KOPT-K1 (cell line): ENCODE measurements around the gene PSIP1.
"Not testable (repeated sequence)": the region's sequence is repeated elsewhere in the genome, so short reads cannot be mapped to it uniquely, and the experiment has no call there.

Experiments
- H3K27ac ChIP-seq: fragments of 200-600 bp; sonication (generic); 2 replicates; pipeline ENCODE4 v1.5.1; 2016; ENCODE audit warnings: antibody characterized with exemption, mild to moderate bottlenecking, low read depth, low read length; ENCODE audit not compliant: poor library complexity, severe bottlenecking
- H3K36me3 ChIP-seq: fragments of 200-600 bp; sonication (generic); 2 replicates; pipeline ENCODE4 v1.5.1; 2017; ENCODE audit warnings: antibody characterized with exemption, mild to moderate bottlenecking, low read length, moderate library complexity; ENCODE audit not compliant: insufficient read depth
- H3K9me3 ChIP-seq: fragments of 200-600 bp; sonication (generic); 2 replicates; pipeline ENCODE4 v1.5.1; 2017; ENCODE audit warnings: antibody characterized with exemption, low read length, mild to moderate bottlenecking; ENCODE audit not compliant: insufficient read depth, poor library complexity, severe bottlenecking

PSIP1 gene

DNA sequence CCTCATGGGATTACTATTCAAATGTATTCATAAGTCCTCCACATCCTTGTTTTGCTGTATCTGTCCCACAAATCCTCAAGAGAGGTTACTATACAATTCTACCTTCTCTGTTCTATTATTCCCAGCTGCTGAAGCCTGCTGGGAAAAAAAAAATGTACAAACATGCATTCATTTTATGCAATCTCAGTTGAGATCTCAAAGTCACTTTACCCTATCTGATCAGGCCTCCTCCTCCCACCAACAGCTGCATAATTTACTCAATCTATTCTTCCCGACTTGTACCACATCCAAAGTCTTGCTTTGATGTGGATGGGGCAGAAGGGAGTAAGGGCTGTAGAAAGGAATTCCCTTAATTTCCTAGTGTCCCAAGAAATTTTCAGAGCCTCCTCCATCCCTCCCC is 28.6 kb downstream of the PSIP1 start:
- H3K27ac ChIP-seq, result no peak overlapping the region
- H3K9me3 ChIP-seq, result no peaks in the 10 kb centered on the region
- peaks cover 96% of the 10 kb centered on the region for H3K36me3 ChIP-seq

DNA sequence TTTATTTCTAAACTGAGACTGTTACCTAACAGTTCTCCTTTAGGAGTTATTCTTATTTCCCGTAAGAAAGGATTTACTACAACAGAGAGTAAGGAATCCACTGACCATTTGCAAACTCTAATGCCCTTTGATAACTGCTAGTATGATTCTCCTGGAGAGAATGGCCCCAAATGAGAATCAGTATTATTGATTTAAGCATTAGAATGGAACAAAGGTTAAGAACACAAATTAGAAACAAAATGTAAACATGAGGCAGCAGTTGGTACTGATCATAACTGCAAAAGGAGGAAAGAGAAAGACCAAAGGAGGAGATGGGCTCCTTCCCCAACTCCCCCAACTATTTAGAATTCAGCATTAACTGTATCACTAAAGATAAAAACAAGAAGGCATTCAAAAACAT is 30.7 kb downstream of the PSIP1 start:
- no peaks in the 10 kb centered on the region for H3K9me3 ChIP-seq
- H3K36me3 ChIP-seq, result peaks cover 96% of the 10 kb centered on the region
- no peak overlapping the region for H3K27ac ChIP-seq

DNA sequence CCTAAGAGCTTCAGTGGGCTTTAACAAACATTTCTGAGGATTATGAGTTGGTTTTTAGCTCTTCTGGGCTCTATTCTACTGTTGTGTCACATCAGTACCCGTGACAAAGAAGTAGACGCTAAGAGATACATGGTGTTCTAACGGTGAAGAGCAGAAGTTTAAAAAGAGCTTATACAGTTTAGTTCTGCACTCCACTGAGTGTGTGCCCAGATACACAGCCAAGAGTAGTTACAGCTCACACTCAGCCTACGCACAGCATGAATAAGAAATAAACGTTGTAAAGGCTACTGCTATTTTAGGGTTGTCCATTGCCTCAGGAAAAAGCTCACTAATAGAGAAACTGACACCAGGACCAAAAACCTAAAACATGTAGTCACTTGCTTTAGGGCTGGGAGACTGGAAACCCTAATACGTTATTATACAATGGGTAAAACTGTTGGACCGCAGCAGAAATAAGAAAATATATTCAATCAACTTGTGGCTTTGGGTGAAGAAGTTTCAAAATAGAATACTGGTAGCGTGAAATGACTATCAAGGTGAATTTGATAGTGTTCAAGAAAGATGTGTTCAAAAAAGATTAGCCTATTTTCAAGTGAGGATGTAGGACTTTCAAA is 34.7 kb downstream of the PSIP1 start:
- H3K27ac ChIP-seq, result no peak overlapping the region
- peaks cover 98% of the 10 kb centered on the region for H3K36me3 ChIP-seq
- H3K9me3 ChIP-seq, result no peaks in the 10 kb centered on the region

DNA sequence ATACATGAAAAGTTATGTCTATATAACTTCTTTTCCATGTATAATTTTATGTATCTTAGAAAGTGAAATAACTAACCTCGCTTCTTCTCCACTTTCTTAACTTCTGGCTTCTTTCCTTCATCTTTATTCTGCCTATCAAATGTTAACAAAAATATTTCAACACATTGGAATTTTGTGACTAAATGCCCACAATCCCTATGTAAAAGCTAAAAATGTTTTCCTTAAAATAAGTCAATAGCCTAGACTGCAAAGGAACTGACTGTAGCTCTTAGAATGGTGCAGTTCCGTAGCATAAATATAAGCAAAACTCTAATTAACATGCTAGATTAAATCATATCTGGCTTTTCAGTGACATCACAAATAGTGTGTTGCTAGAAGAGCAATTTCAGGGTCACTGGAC is 40.9 kb downstream of the PSIP1 start:
- Histone ChIP-seq H3K36me3 (peaks cover 100% of the 10 kb centered on the region), H3K27ac (no peak overlapping the region), H3K9me3 (no peaks in the 10 kb centered on the region)

DNA sequence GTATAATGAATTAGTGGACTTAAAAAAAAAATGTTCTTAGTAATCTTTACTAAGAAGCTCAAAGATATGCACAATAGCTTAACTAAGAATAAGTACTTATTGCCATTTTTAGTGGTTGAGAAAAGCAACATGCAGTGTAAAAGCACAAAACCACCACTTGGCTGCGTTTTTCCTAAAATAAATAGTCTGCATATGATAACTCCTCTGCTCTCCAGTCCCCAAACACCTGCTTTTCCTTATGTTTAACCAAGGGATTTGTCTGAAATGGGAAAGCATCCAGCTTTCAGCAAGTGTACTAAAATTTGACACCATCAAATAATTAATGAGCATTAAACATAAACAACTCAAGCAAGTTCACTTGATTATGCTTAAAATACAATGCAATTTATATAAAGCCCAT is 41.4 kb downstream of the PSIP1 start:
- Histone ChIP-seq H3K9me3 (no peaks in the 10 kb centered on the region), H3K27ac (no peak overlapping the region), H3K36me3 (peaks cover 100% of the 10 kb centered on the region)

DNA sequence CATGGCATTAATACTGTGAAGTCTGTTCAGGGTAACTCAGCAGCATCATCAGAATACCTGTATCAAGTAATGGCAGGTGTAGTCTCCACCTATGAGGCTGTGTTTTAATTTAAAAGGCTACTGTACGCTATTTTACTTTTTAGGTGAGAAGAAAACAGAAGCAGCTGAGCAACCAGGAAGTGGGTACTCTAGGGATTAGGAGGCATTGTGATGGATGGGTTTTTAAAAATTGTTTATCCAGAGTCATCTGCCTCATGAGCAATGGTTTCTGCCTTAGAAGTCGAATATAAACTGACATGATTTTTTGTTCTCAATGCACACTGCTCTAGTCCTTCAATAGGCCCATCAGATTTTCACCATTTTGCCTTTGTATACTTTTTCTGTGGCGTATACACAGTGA is 42.6 kb downstream of the PSIP1 start:
- Histone ChIP-seq H3K27ac (no peak overlapping the region), H3K9me3 (no peaks in the 10 kb centered on the region), H3K36me3 (peaks cover 99% of the 10 kb centered on the region)

DNA sequence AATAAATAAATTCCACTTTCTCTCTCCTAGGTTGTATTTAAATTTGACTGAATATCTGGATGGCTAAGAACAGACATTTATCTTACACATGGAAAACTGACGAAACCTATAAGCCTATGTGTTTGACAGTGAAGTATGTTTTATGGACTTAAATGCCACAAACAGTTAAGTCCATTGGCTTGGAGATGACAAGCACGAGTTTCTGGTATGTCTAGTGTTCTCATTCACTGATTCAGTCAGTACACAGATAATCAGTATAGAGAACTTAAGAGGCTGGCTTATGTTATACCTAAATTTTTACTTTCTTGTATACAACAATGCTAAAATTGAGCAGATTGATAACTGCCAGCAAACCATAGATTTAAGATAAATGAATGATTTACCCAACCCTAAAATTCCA is 49.2 kb downstream of the PSIP1 start:
- Histone ChIP-seq H3K27ac (no peak overlapping the region), H3K36me3 (peaks cover 96% of the 10 kb centered on the region), H3K9me3 (no peaks in the 10 kb centered on the region)

DNA sequence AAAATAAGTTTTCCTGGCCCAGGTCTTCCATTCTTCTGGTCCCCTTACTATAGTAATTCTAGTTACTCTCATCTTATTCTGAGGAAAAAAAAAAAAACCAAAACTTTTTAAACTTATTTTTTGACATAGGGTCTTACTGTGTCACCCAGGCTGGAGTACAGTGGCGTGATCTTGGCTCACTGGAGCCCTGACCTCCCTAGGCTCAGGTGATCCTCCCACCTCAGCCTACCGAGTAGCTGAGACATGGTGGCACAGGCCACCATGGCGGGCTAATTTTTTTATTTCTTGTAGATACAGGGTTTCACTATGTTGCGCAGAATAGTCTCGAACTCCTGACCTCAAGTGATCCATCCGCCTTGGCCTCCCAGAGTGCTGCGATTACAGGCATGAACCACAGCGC is 49.7 kb downstream of the PSIP1 start:
- H3K9me3 ChIP-seq, result no peaks in the 10 kb centered on the region
- H3K27ac ChIP-seq, result no peak overlapping the region
- H3K36me3 ChIP-seq, result peaks cover 96% of the 10 kb centered on the region

DNA sequence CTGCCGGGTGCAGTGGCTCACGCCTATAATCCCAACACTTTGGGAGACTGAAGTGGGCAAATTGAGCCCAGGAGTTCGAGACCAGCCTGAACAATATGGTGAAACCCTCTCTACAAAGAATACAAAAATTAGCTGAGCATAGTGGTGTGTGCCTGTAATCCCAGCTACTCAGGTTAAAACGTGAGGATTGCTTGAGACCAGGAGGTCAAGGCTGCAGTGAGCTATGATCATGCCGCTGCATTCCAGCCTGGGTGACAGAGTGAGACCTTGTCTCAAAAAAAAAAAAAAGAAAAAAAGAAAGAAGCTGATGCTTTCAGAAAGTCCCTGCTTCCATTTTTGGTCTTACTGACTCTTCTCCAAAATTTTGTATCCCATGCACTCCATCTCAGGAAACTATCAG is 56.8 kb downstream of the PSIP1 start:
- Histone ChIP-seq H3K36me3 (peaks cover 91% of the 10 kb centered on the region), H3K27ac (no peak overlapping the region), H3K9me3 (no peaks in the 10 kb centered on the region)

DNA sequence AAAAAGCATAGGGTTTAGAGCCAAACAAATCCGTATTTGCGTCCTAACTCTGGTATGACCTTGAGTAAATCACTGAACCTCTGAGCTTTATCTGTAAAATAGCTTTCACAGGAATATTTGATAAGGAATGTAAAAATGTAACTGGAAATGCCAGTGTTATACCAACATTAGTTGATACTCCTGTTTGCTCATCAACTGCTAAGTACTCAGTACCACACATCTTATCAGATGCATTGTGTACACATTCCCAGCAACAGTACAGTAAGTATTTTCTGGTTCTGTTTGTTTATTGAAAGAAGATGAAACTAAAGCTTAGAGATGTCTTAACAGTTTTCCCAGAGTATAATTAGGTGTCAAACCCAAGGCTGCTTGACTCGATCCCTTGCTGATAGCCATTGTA is 66.6 kb downstream of the PSIP1 start:
- no peak overlapping the region for H3K27ac ChIP-seq
- peaks cover 86% of the 10 kb centered on the region for H3K36me3 ChIP-seq
- H3K9me3 ChIP-seq, result peaks cover 9% of the 10 kb centered on the region

DNA sequence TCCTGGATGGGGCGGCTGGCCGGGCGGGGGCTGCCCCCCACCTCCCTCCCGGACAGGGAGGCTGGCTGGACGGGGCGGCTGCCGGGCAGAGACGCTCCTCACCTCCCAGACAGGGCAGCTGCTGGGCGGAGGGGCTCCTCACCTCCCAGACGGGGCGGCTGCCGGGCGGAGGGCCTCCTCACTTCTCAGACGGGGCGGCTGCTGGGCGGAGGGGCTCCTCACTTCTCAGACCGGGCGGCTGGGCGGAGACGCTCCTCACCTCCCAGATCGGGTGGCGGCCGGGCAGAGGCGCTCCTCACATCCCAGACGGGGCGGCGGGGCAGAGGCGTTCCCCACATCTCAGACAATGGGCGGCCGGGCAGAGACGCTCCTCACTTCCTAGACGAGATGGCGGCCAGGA is 68.5 kb downstream of the PSIP1 start:
- H3K9me3 ChIP-seq, H3K27ac ChIP-seq: not testable (repeated sequence)
- peaks cover 78% of the 10 kb centered on the region for H3K36me3 ChIP-seq

DNA sequence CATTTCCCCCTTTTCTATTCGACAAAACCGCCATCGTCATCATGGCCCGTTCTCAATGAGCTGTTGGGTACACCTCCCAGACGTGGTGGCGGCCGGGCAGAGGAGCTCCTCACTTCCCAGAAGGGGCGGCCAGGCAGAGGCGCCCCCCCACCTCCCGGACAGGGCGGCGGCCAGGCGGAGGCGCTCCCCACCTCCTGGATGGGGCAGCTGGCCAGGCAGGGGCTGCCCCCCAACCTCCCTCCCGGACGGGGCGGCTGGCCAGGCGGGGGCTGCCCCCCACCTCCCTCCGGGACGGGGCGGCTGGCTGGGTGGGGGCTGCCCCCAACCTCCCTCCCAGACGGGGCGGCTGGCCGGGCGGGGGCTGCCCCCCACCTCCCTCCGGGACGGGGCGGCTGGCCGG is 68.9 kb downstream of the PSIP1 start:
- H3K36me3 ChIP-seq, result peaks cover 78% of the 10 kb centered on the region
- H3K9me3 ChIP-seq, H3K27ac ChIP-seq: not testable (repeated sequence)

DNA sequence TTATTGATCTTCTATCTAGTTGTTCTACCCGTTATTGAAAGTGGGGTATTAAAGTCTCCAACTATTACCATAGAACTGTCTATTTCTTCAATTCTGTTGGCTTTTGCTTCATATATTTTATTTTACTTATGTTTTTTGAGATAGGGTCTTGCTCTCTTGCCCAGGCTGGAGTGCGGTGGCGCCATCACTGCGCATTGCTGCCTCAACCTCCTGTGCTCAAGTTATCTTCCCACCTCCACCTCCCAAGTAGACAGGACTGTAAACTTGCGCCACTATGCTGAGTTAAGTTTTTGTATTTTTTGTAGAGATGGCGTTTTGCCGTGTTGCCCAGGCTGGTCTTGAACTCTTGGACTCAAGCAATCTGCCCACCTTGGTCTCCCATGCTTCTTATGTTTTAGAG is 71.9 kb downstream of the PSIP1 start:
- Histone ChIP-seq H3K27ac (no peak overlapping the region), H3K9me3 (peaks cover 9% of the 10 kb centered on the region), H3K36me3 (peaks cover 75% of the 10 kb centered on the region)

DNA sequence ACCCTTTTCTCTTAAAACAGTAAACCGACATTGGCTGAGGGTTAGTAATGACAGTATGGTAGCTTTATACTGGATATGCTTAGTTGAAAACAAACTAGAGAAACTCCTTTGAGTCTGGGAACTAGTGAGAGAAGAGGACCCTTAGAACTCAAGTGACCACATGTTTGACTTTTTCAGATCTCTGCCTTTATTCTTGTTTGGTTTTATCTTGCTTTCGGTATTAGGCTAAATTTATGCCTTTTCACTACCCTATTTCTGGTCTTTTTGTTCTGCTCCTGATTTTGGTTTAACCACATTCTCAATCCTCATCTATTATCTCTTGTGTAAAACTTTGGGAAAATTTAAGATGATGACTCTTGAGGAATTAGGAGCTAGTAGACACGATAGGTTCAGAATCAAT is 77.1 kb downstream of the PSIP1 start:
- Histone ChIP-seq H3K9me3 (no peaks in the 10 kb centered on the region), H3K27ac (no peak overlapping the region), H3K36me3 (peaks cover 73% of the 10 kb centered on the region)

DNA sequence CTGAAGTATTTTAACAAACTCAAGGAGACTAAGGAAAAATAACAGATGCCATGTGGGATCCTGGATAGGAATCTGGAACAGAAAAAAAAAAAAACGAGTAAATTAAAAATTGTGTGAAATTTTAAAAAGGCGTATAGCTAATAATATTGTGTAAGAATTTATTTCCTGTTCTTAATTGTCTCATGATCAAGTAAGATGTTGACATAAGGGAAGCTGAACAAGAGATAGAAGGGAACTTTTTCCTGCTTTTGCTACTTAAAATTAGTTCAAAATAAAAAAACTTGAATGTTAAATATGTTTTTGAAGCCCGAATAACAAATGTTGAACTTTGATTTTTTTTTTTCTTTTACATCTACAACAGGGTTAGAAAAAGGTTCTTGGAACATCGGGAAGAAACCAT is 77.6 kb downstream of the PSIP1 start:
- no peak overlapping the region for H3K27ac ChIP-seq
- H3K36me3 ChIP-seq, result peaks cover 74% of the 10 kb centered on the region
- H3K9me3 ChIP-seq, result no peaks in the 10 kb centered on the region

DNA sequence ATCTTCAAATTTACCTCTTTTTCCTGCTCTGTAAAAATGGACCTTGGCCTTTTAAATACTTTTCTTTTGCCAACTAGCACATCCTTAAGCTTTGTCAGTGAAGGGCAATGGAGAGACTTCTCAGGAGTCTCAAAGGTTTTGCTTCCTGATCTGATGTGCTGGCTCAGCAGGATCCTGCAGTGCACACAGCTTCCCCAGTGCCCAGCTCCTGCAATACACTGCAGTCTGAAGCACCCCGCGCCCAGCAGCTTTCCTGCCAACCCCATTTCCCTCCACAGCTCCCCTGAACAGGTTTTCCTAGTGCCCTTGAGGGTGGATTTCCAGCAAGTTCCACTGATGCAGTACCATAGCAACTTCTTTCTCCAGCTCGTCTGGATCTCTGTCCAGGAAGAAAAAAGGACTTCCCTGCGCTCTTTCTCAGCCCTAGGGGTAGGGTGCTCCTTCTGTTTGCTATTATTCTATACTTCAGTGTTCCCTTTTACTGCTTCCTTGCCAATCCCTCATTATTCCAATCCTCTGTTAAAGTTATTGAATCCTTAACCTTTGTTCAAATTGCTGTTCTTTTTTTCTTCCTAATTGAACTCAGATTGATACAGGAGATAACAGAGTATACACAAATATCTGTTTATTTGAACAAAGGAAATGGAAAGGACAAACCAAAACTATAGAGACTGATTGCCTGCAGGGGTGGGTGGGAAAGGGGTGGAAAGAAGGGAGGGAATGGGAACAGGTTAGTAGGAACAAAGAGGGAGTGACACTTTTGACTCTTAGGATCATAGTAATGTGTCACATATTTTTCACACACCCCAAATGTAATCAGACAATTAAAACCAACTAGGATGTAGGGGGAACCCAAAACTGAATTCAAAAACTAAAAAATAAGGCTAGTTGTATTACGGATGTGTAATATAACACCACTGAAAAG is 79.6 kb downstream of the PSIP1 start:
- Histone ChIP-seq H3K9me3 (no peaks in the 10 kb centered on the region), H3K27ac (no peak overlapping the region), H3K36me3 (peaks cover 75% of the 10 kb centered on the region)
